GM13977 (cell line): ENCODE results near the gene TEF.
"Not testable (repeated sequence)": the region's sequence is repeated elsewhere in the genome, so short reads cannot be mapped to it uniquely, and the experiment has no call there.

Source experiments
- DNase-seq: peaks from one replicate; pipeline ENCODE4 v3.0.0; 2012; ENCODE audit warnings: low spot score
- in situ Hi-C: fragments of 300-500 bp; cut with MboI; formaldehyde crosslinking; loops from one replicate; pipeline ENCODE4 v1.12.0; 2022; ENCODE audit warnings: low sequenced_read_pairs, low pct_unique_long_range_greater_than_20kb, mixed read lengths, inconsistent platforms; ENCODE audit not compliant: unreplicated experiment
- TF ChIP-seq, protein P1 (sequence below): IDR thresholded peaks from 2 replicates; pipeline ENCODE4 v1.5.1; 2012; ENCODE audit warnings: mild to moderate bottlenecking, control low read depth; ENCODE audit not compliant: insufficient read depth; ENCODE audit errors: extremely low read depth, missing control alignments

Gene TEF

GRCh38 chr22:41429951-41430332, 48.2 kb downstream of the TEF start:
- TF ChIP-seq, protein P1, sequence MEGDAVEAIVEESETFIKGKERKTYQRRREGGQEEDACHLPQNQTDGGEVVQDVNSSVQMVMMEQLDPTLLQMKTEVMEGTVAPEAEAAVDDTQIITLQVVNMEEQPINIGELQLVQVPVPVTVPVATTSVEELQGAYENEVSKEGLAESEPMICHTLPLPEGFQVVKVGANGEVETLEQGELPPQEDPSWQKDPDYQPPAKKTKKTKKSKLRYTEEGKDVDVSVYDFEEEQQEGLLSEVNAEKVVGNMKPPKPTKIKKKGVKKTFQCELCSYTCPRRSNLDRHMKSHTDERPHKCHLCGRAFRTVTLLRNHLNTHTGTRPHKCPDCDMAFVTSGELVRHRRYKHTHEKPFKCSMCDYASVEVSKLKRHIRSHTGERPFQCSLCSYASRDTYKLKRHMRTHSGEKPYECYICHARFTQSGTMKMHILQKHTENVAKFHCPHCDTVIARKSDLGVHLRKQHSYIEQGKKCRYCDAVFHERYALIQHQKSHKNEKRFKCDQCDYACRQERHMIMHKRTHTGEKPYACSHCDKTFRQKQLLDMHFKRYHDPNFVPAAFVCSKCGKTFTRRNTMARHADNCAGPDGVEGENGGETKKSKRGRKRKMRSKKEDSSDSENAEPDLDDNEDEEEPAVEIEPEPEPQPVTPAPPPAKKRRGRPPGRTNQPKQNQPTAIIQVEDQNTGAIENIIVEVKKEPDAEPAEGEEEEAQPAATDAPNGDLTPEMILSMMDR: no peak
- in situ Hi-C loops: no loop called here
- no peak for DNase-seq

DNA sequence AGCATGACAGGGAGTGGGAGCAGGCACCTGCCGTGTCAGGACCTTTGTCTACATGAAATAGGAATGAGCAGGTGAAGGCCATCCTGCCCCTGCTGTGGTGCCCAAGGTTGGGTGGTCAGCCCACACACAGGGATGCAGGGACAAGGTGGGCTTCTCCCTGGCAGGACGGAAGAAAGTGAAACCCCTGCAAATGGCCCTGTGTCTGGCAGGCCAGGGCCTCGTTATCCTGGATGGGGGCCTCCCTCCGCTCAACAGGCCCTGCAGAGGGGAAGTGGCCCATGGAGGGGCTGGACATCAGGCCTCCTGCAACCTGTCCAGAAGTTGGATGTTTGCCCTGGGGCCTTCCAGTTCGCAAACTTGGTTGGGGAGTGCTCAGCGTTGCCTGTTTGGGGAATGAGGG, 49.9 kb downstream of the TEF start:
- TF ChIP-seq, protein P1: no peak
- in situ Hi-C loops: no loop called here
- DNase-seq: no peak

- in situ Hi-C loops, DNase-seq: not testable (repeated sequence)
Observed at GRCh38 chr22:41433480-41433879, 51.7 kb downstream of the TEF start.

- in situ Hi-C loops, DNase-seq: not testable (repeated sequence)
Observed at GRCh38 chr22:41434361-41435003, 52.7 kb downstream of the TEF start.

- in situ Hi-C loops: no loop called here
Observed at GRCh38 chr22:41435560-41435959, 53.8 kb downstream of the TEF start.

DNA sequence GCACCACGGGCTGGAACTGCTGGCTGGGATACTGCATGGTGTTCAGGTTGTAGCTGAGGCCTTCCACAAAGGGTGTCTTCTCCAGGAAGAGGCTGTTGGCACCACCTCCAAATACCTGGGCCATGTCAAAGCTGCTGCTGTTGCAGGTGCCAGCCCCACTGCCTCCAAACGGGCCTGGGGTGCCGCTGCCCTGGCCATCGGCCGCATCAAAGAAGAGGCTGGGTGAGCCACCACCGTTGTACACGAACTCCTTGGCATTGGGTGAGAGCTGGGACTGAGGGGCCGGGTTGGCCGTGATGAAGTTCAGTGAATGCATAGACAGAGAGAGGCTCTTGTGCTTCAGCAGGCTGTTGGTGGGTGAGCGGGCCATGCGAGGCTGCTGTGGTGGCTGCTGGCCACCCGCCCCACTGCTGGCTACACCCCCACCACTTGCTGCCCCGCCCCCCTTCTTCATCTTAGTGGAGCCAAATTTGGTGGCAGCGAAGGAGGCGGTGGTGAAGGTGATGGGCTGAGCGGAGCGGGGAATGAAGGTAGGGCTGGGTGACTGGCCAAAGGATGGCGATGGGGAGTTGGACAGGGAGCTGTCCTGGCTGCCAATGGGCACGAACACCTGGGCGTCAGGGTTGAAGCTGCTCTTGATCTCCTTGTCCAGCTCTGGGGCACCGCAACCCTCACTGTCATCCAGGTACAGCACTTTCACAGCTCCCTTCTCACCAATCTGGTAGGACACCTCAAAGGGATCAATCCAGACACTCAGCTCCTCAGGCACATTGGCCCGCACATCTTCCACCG, 54.8 kb downstream of the TEF start:
- in situ Hi-C loops: no loop called here
- no peak for DNase-seq
- TF ChIP-seq, protein P1: no peak

More at GRCh38 chr22:41435560-41435959, 53.8 kb downstream of the TEF start:
- TF ChIP-seq, protein P1: no peak
- DNase-seq: no peak

GRCh38 chr22:41437198-41437597, 55.5 kb downstream of the TEF start:
- TF ChIP-seq, protein P1: no peak
- DNase-seq: no peak
- in situ Hi-C loops: no loop called here

GRCh38 chr22:41440511-41440910, 58.8 kb downstream of the TEF start:
- in situ Hi-C loops, DNase-seq: not testable (repeated sequence)
